Keratinocyte (primary cell): ENCODE results near the gene ENPP6. TPM values are rescaled to one million over a fixed set of nuclear protein-coding genes. Genes with fewer than 3 reads are reported as not detected.

Experiments
- DNase-seq: peaks from one replicate; pipeline ENCODE4 v3.0.0-alpha.2; 2011; ENCODE audit warnings: low read depth, missing footprints, low spot score
- FAIRE-seq: peaks from 2 replicates; lab custom pipeline; 2011; peaks lifted over from hg19 to GRCh38; lab: Jason Lieb, UNC
- H2AFZ ChIP-seq: 2 replicates; pipeline ENCODE4 v1.6.0; 2012; ENCODE audit warnings: low read length, control low read depth, inconsistent platforms; ENCODE audit not compliant: control insufficient read depth
- H3K27ac ChIP-seq: 2 replicates; pipeline ENCODE4 v1.5.1; 2011; ENCODE audit warnings: low read length; ENCODE audit not compliant: control insufficient read depth, insufficient read depth
- H3K27me3 ChIP-seq: 3 replicates; pipeline ENCODE4 v1.6.0; 2011; ENCODE audit warnings: low read length; ENCODE audit not compliant: control insufficient read depth, insufficient read depth; ENCODE audit errors: extremely low read depth
- H3K36me3 ChIP-seq, 2 experiments: 2 replicates in 1 of 2; 3 replicates in 1 of 2; pipeline ENCODE4 v1.5.1; 2011; ENCODE audit warnings: low read length in 2 of 2, mild to moderate bottlenecking in 1 of 2; ENCODE audit not compliant: control insufficient read depth in 2 of 2, insufficient read depth in 2 of 2; ENCODE audit errors: extremely low read depth in 1 of 2
- H3K4me1 ChIP-seq: 3 replicates; pipeline ENCODE4 v1.5.1; 2011; ENCODE audit warnings: low read length; ENCODE audit not compliant: control insufficient read depth, insufficient read depth; ENCODE audit errors: extremely low read depth
- H3K4me2 ChIP-seq: 3 replicates; pipeline ENCODE4 v1.6.0; 2011; ENCODE audit warnings: low read depth, low read length; ENCODE audit not compliant: control insufficient read depth, insufficient read depth; ENCODE audit errors: extremely low read depth
- H3K4me3 ChIP-seq, 3 experiments: fragments of 200-600 bp in 1 of 3; sonication (generic) in 1 of 3; 2 replicates in 2 of 3; 3 replicates in 1 of 3; pipeline ENCODE4 v1.5.1; 2011 to 2016; ENCODE audit warnings: low read length in 3 of 3, mild to moderate bottlenecking in 3 of 3, control low read depth in 2 of 3, inconsistent platforms in 1 of 3, low read depth in 1 of 3, mixed read lengths in 1 of 3, mixed run types in 1 of 3, moderate library complexity in 1 of 3; ENCODE audit not compliant: control insufficient read depth in 2 of 3, insufficient read depth in 2 of 3; ENCODE audit errors: extremely low read depth in 1 of 3
- H3K79me2 ChIP-seq: 2 replicates; pipeline ENCODE4 v1.6.0; 2012; ENCODE audit warnings: low read length; ENCODE audit not compliant: control insufficient read depth, insufficient read depth
- H3K9ac ChIP-seq: 3 replicates; pipeline ENCODE4 v1.6.0; 2011; ENCODE audit warnings: low read length; ENCODE audit not compliant: control insufficient read depth, insufficient read depth; ENCODE audit errors: extremely low read depth
- H3K9me1 ChIP-seq: 3 replicates; pipeline ENCODE4 v1.6.0; 2011; ENCODE audit warnings: low read length; ENCODE audit not compliant: control insufficient read depth, insufficient read depth; ENCODE audit errors: extremely low read depth
- H3K9me3 ChIP-seq: 2 replicates; pipeline ENCODE4 v1.5.1; 2012; ENCODE audit warnings: low read depth, low read length; ENCODE audit not compliant: control insufficient read depth
- H4K20me1 ChIP-seq: 3 replicates; pipeline ENCODE4 v1.6.0; 2011; ENCODE audit warnings: low read length; ENCODE audit not compliant: control insufficient read depth, insufficient read depth; ENCODE audit errors: extremely low read depth
- EZH2 ChIP-seq: IDR thresholded peaks from one replicate; pipeline ENCODE4 v1.6.1; 2012; ENCODE audit warnings: inconsistent platforms, mild to moderate bottlenecking, low read length, moderate library complexity
- dilution Hi-C: fragments of 300-500 bp; cut with MboI; formaldehyde crosslinking; loops from one replicate; pipeline ENCODE4 v1.7.0; 2020; ENCODE audit warnings: low sequenced_read_pairs; ENCODE audit not compliant: extremely low pct_ligation_motif_present
- polyA plus RNA-seq, 5 experiments: library from polyadenylated mRNA; depleted of rRNA in 3 of 5; stranded (reverse) in 3 of 5; stranded (forward) in 1 of 5; unstranded in 1 of 5; fragments of >200 nt; gene quantifications; 1 replicate in 1 of 5; 2 replicates in 3 of 5; 3 replicates in 1 of 5; pipeline versions ENCODE4 v1.2.1 to v1.2.3, GENCODE V29; 2011 to 2012; ENCODE audit warnings: missing spikeins in 2 of 5, low read depth in 1 of 5, low replicate concordance in 1 of 5
- TF ChIP-seq, protein P1 (sequence below), 3 experiments: IDR thresholded peaks in 1 of 3; conservative IDR thresholded peaks in 1 of 3; optimal IDR thresholded peaks in 1 of 3; 2 replicates in 2 of 3; 3 replicates in 1 of 3; pipeline versions ENCODE3 to v1.5.1; 2011; ENCODE audit warnings: low read length in 3 of 3, mild to moderate bottlenecking in 3 of 3, moderate library complexity in 2 of 3, control low read depth in 1 of 3, inconsistent platforms in 1 of 3; ENCODE audit not compliant: insufficient read depth in 2 of 3; ENCODE audit errors: extremely low read depth in 1 of 3

ENPP6 gene
- polyA plus RNA-seq, 1 donor (not counting 4 experiments of a cell fraction or from before 2014, with no cell fraction given): not detected

DNA sequence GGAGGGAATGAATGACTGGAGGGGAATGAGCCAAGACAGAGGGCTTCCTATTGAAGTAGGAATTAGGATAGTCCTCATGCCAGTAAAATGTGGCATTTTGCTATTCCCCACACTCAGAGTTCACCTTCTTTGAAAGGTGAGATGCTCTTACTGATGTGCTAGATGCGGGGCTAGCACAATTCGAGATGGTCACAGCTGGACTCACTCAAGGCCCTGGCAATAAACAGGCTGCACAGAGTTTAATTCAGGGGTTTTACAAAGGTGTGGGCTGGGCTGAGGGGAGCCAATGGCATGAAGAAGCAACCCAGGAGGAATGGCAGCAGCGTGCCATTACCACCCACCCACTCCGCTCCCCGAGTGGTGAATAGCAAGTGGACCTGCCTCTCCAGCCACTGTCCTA lies 55.1 kb downstream of the ENPP6 start:
- Histone ChIP-seq H3K4me1 (no peaks in the 10 kb centered on the region), H3K9me3 (no peaks in the 10 kb centered on the region), H3K4me2 (no peak overlapping the region), H4K20me1 (no peaks in the 10 kb centered on the region), H3K79me2 (no peaks in the 10 kb centered on the region), H3K27ac (no peak overlapping the region), H3K4me3 (no peak overlapping the region), H3K27me3 (peaks cover 5% of the 10 kb centered on the region), H3K36me3 (no peaks in the 10 kb centered on the region), H3K9ac (no peak overlapping the region), H3K9me1 (no peaks in the 10 kb centered on the region), H2AFZ (no peak overlapping the region)
- dilution Hi-C loops: no loop called here
- TF ChIP-seq EZH2: no peak
- TF ChIP-seq, protein P1, sequence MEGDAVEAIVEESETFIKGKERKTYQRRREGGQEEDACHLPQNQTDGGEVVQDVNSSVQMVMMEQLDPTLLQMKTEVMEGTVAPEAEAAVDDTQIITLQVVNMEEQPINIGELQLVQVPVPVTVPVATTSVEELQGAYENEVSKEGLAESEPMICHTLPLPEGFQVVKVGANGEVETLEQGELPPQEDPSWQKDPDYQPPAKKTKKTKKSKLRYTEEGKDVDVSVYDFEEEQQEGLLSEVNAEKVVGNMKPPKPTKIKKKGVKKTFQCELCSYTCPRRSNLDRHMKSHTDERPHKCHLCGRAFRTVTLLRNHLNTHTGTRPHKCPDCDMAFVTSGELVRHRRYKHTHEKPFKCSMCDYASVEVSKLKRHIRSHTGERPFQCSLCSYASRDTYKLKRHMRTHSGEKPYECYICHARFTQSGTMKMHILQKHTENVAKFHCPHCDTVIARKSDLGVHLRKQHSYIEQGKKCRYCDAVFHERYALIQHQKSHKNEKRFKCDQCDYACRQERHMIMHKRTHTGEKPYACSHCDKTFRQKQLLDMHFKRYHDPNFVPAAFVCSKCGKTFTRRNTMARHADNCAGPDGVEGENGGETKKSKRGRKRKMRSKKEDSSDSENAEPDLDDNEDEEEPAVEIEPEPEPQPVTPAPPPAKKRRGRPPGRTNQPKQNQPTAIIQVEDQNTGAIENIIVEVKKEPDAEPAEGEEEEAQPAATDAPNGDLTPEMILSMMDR (optimal IDR thresholded peaks at IDR 0.05 in 1 of 3, IDR thresholded peaks at IDR 0.05 in 1 of 3, conservative IDR thresholded peaks at IDR 0.05 in 1 of 3; ENCODE audit: extremely low read depth in 1 of 3, insufficient read depth in 2 of 3, low read length in 3 of 3): no peak
- DNase-seq: no peak
- FAIRE-seq: no peak

DNA sequence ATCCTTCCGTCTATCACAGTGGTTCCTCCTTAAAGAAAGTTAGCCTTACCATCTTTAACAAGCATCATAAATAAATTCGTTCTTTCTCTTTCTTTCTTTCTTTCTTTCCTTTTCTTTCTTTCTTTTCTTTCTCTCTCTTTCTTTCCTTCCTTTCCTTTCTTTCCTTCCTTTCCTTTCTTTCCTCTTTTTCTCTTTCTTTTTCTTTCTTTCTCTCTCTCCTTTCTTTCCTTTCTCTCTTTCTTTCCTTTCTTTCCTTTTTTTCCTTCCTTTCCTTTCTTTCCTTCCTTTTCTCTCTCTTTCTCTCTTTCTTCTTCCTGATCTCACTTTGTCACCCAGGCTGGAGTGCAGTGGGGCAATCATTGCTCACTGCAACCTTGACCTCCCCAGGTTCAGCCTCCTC lies 60.4 kb downstream of the ENPP6 start:
- Histone ChIP-seq H3K9me1 (no peaks in the 10 kb centered on the region), H3K79me2 (no peaks in the 10 kb centered on the region), H3K9me3 (no peaks in the 10 kb centered on the region), H3K4me3 (no peak overlapping the region), H3K9ac (no peak overlapping the region), H3K36me3 (no peaks in the 10 kb centered on the region), H3K27me3 (no peaks in the 10 kb centered on the region), H3K4me1 (no peaks in the 10 kb centered on the region), H3K27ac (no peak overlapping the region), H3K4me2 (no peak overlapping the region), H2AFZ (no peak overlapping the region), H4K20me1 (no peaks in the 10 kb centered on the region)
- TF ChIP-seq, protein P1 (optimal IDR thresholded peaks at IDR 0.05 in 1 of 3, IDR thresholded peaks at IDR 0.05 in 1 of 3, conservative IDR thresholded peaks at IDR 0.05 in 1 of 3; ENCODE audit: extremely low read depth in 1 of 3, insufficient read depth in 2 of 3, low read length in 3 of 3): no peak
- TF ChIP-seq EZH2: no peak
- no peak for DNase-seq
- dilution Hi-C loops: no loop called here
- FAIRE-seq: no peak
